Gastroesophageal sphincter (tissue), 3 donors: Measurements from ENCODE around the gene KIAA1143.

Source experiments
- CTCF ChIP-seq, 4 experiments: fragments of 200-600 bp in 2 of 4; fragments of 450-650 bp in 2 of 4; sonication (generic) in 1 of 4; IDR thresholded peaks; one replicate each; pipeline ENCODE4 v1.5.1; 2017 to 2019; ENCODE audit warnings: antibody characterized with exemption in 4 of 4, mild to moderate bottlenecking in 2 of 4, moderate library complexity in 2 of 4
- EP300 ChIP-seq: sonication (generic); formaldehyde crosslinking; IDR thresholded peaks from one replicate; pipeline ENCODE4 v1.6.1; 2017; ENCODE audit warnings: antibody characterized with exemption, mild to moderate bottlenecking
- POLR2A ChIP-seq, 2 donors: fragments of 450-650 bp; IDR thresholded peaks; one replicate each; pipeline ENCODE4 v1.6.1; 2017; ENCODE audit warnings: antibody characterized with exemption in 2 of 2, mild to moderate bottlenecking in 2 of 2, moderate library complexity in 1 of 2
- POLR2AphosphoS5 ChIP-seq: sonication (generic); formaldehyde crosslinking; IDR thresholded peaks from one replicate; pipeline ENCODE4 v1.6.1; 2017; ENCODE audit warnings: antibody characterized with exemption

- TF ChIP-seq CTCF (IDR thresholded peaks at IDR 0.05): no peak
- TF ChIP-seq POLR2A (IDR thresholded peaks at IDR 0.05): no peak
- no peak for TF ChIP-seq POLR2AphosphoS5
- TF ChIP-seq EP300: no peak
Observed at GRCh38 chr3:44782891-44783290, 21.5 kb upstream of the KIAA1143 start.
